ENCODE results near the gene ZNF296.

DNA sequence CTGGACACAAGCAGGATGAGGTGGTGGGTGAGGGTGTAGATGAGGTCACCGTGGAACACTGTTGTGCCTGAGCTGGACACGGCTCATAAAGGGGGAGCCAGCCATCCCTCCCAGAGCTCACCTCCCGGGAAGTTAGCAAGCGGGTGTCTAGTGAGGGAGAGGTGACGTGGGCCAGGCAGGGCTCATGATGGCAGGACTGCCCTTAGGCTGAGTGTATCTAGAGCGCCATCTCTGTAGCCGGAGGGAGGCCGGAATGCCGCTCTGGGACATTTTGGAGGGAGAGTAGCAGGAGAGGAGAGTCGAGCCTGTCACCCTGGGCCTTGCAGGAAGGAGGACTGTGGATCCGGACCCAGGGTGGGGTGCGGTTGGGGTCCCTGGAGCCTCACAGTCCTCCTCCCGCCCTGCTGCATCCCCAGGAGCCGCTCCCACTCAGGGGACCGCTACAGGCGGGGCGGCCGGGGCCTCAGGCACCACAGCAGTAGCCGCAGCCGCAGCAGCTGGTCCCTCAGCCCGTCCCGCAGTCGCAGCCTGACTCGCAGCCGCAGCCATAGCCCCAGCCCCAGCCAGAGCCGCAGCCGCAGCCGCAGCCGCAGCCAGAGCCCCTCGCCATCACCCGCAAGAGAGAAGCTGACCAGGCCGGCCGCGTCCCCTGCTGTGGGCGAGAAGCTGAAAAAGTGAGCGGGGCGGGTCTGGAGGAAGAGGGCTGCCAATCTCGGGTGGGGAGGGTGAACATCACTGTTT is 9.2 kb downstream of the ZNF296 start:
- TF ChIP-seq CTCF (IDR thresholded peaks at IDR 0.05) = no peak
- TF ChIP-seq POLR2A (IDR thresholded peaks at IDR 0.05) = no peak
